ENCODE results near the gene SGIP1.

SGIP1 gene

GRCh38 chr1:66533804-66534740, at the start of gene SGIP1:
Gene SGIP1 (plus strand): TSS chr1:66534153. CDS start chr1:66534359, 206 bp downstream.
- no peak for DNase-seq (ENCODE audit: low read depth)

GRCh38 chr1:66489151-66489550, 44.8 kb upstream of the SGIP1 start:
- no peak for TF ChIP-seq CTCF (conservative IDR thresholded peaks at IDR 0.05; ENCODE audit: low read depth, low read length)
- no peak overlapping the region for H3K4me3 ChIP-seq (ENCODE audit: low read length)
- DNase-seq (ENCODE audit: low read depth) = no peak

More at GRCh38 chr1:66533804-66534740, at the start of gene SGIP1:
- no peak for TF ChIP-seq CTCF (conservative IDR thresholded peaks at IDR 0.05; ENCODE audit: low read depth, low read length)
- H3K4me3 ChIP-seq (ENCODE audit: low read length) = peak within 1 kb of the TSS; percentile 80

- no peak for DNase-seq (ENCODE audit: low read depth)
- no peak for TF ChIP-seq CTCF (conservative IDR thresholded peaks at IDR 0.05; ENCODE audit: low read depth, low read length)
- H3K4me3 ChIP-seq (ENCODE audit: low read length) = no peak overlapping the region
Measured at GRCh38 chr1:66489972-66490601, 43.9 kb upstream of the SGIP1 start.

- TF ChIP-seq CTCF (conservative IDR thresholded peaks at IDR 0.05; ENCODE audit: low read depth, low read length) = no peak
- no peak overlapping the region for H3K4me3 ChIP-seq (ENCODE audit: low read length)
Measured at GRCh38 chr1:66490816-66491215, 43.1 kb upstream of the SGIP1 start.

GRCh38 chr1:66492424-66492823, 41.5 kb upstream of the SGIP1 start:
- DNase-seq (ENCODE audit: low read depth) = no peak
- H3K4me3 ChIP-seq (ENCODE audit: low read length) = no peak overlapping the region
- no peak for TF ChIP-seq CTCF (conservative IDR thresholded peaks at IDR 0.05; ENCODE audit: low read depth, low read length)

More at GRCh38 chr1:66490816-66491215, 43.1 kb upstream of the SGIP1 start:
- DNase-seq (ENCODE audit: low read depth) = no peak

GRCh38 chr1:66493731-66494130, 40.2 kb upstream of the SGIP1 start:
- TF ChIP-seq CTCF (conservative IDR thresholded peaks at IDR 0.05; ENCODE audit: low read depth, low read length) = no peak
- no peak for DNase-seq (ENCODE audit: low read depth)
- no peak overlapping the region for H3K4me3 ChIP-seq (ENCODE audit: low read length)

All from retinal pigment epithelial cell (primary cell).